Neuronal stem cell (in vitro differentiated cells): ENCODE measurements around the gene TNFSF15.

ENCODE experiments used
- DNase-seq: peaks from one replicate; pipeline ENCODE4 v3.0.0-alpha.2; 2013; ENCODE audit warnings: low spot score
- H2AFZ ChIP-seq: one replicate; pipeline ENCODE4 v1.6.1; 2013; ENCODE audit warnings: mild to moderate bottlenecking, low read length, inconsistent platforms
- H2AK5ac ChIP-seq: 2 replicates; pipeline ENCODE4 v1.6.1; 2013; ENCODE audit warnings: low read depth, mild to moderate bottlenecking, inconsistent platforms, low read length, moderate library complexity, mixed read lengths
- H2BK120ac ChIP-seq: 2 replicates; pipeline ENCODE4 v1.6.1; 2013; ENCODE audit warnings: low read depth, mild to moderate bottlenecking, inconsistent platforms, low read length, moderate library complexity, mixed read lengths
- H2BK12ac ChIP-seq: one replicate; pipeline ENCODE4 v1.6.1; 2013; ENCODE audit warnings: low read length, inconsistent platforms
- H2BK15ac ChIP-seq: 2 replicates; pipeline ENCODE4 v1.6.1; 2013; ENCODE audit warnings: mild to moderate bottlenecking, low read length, inconsistent platforms, mixed read lengths
- H2BK5ac ChIP-seq: one replicate; pipeline ENCODE4 v1.6.1; 2013; ENCODE audit warnings: inconsistent platforms, mild to moderate bottlenecking, low read length, moderate library complexity
- H3K14ac ChIP-seq: one replicate; pipeline ENCODE4 v1.6.1; 2013; ENCODE audit warnings: low read length, inconsistent platforms
- H3K18ac ChIP-seq: 2 replicates; pipeline ENCODE4 v1.6.1; 2013; ENCODE audit warnings: low read length, inconsistent platforms
- H3K23ac ChIP-seq: 2 replicates; pipeline ENCODE4 v1.6.1; 2013; ENCODE audit warnings: low read depth, mild to moderate bottlenecking, mixed read lengths, low read length, inconsistent platforms; ENCODE audit not compliant: poor library complexity
- H3K27ac ChIP-seq: replicated peaks from 3 replicates; pipeline ENCODE4 v1.5.1; 2013; ENCODE audit warnings: low read length, inconsistent platforms
- H3K27me3 ChIP-seq, 3 experiments: 2 replicates each; pipeline ENCODE4 v1.6.1; 2013; ENCODE audit warnings: low read length in 3 of 3, mild to moderate bottlenecking in 2 of 3, inconsistent platforms in 1 of 3, low read depth in 1 of 3, mixed read lengths in 1 of 3, moderate library complexity in 1 of 3; ENCODE audit not compliant: control insufficient read depth in 3 of 3, insufficient read depth in 3 of 3
- H3K36me3 ChIP-seq, 2 donors: replicated peaks in 1 of 2; 2 replicates each; pipeline ENCODE4 v1.6.1; 2013; ENCODE audit warnings: low read length in 2 of 2; ENCODE audit not compliant: control insufficient read depth in 2 of 2, insufficient read depth in 2 of 2
- H3K4ac ChIP-seq: 2 replicates; pipeline ENCODE4 v1.6.1; 2013; ENCODE audit warnings: inconsistent platforms, mild to moderate bottlenecking, low read length, moderate library complexity
- H3K4me1 ChIP-seq, 2 donors: 1 replicate in 1 of 2; 2 replicates in 1 of 2; pipeline ENCODE4 v1.6.1; 2013; ENCODE audit warnings: low read length in 2 of 2, low read depth in 1 of 2; ENCODE audit not compliant: control insufficient read depth in 2 of 2, insufficient read depth in 1 of 2
- H3K4me2 ChIP-seq: one replicate; pipeline ENCODE4 v1.6.1; 2013; ENCODE audit warnings: mild to moderate bottlenecking, low read length, inconsistent platforms; ENCODE audit not compliant: insufficient read depth, poor library complexity, severe bottlenecking
- H3K4me3 ChIP-seq, 2 donors: 2 replicates each; pipeline ENCODE4 v1.5.1; 2013; ENCODE audit warnings: low read length in 2 of 2, mild to moderate bottlenecking in 2 of 2, inconsistent platforms in 1 of 2, moderate library complexity in 1 of 2
- H3K79me1 ChIP-seq: one replicate; pipeline ENCODE4 v1.6.1; 2013; ENCODE audit warnings: low read depth, mild to moderate bottlenecking, inconsistent platforms, low read length, moderate library complexity
- H3K9ac ChIP-seq: one replicate; pipeline ENCODE4 v1.6.1; 2013; ENCODE audit warnings: mild to moderate bottlenecking, low read depth, low read length, inconsistent platforms; ENCODE audit not compliant: poor library complexity
- H3K9me3 ChIP-seq, 2 donors: replicated peaks in 1 of 2; 2 replicates each; pipeline versions ENCODE3 to v1.6.1; 2013; ENCODE audit warnings: low read length in 2 of 2, mild to moderate bottlenecking in 2 of 2, inconsistent platforms in 1 of 2, low read depth in 1 of 2, mixed read lengths in 1 of 2, moderate library complexity in 1 of 2; ENCODE audit not compliant: control insufficient read depth in 2 of 2, insufficient read depth in 1 of 2
- H4K8ac ChIP-seq: one replicate; pipeline ENCODE4 v1.6.1; 2013; ENCODE audit warnings: low read depth, mild to moderate bottlenecking, inconsistent platforms, low read length, moderate library complexity
- H4K91ac ChIP-seq: one replicate; pipeline ENCODE4 v1.6.1; 2013; ENCODE audit warnings: low read length, low read depth, mild to moderate bottlenecking, inconsistent platforms; ENCODE audit not compliant: poor library complexity
- WGBS, 2 donors: extraction: QIAGEN DNeasy Blood & Tissue Kit; methylation state at CpG; one replicate each; pipeline ENCODE4 v1.1.7; 2013; ENCODE audit warnings: missing lambda C conversion rate in 2 of 2, mixed read lengths in 1 of 2; ENCODE audit not compliant: insufficient read length in 2 of 2, insufficient replicate concordance in 1 of 2; ENCODE audit errors: extremely low coverage in 2 of 2; 5-methylcytosine and 5-hydroxymethylcytosine counted together

The TNFSF15 gene

DNA sequence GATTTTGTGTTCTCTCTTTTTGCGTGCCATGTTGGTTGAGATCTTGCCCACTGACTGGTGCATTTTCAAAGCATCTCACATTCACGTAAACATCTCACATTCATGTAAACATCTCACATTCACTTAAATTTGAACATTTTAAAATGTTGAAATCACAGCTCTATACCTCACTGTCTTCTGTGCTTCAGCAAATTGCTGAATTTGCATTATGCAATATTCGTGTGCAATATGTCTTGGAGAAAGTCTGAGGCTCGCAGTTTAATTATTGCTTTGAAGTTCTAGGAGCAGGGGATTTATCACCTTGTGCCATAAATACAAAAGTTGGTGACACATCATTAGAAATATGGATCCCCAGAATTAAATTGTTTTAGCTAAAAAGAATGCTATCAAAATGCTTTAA is 42.6 kb downstream of the TNFSF15 start:
- no peak overlapping the region for H3K18ac ChIP-seq
- H3K14ac ChIP-seq = no peak overlapping the region
- H3K27ac ChIP-seq = no peak overlapping the region
- no peaks in the 10 kb centered on the region for H3K36me3 ChIP-seq
- H2AK5ac ChIP-seq = no peak overlapping the region
- H3K79me1 ChIP-seq = no peaks in the 10 kb centered on the region
- H3K9me3 ChIP-seq = peaks cover 0 to 1% of the 10 kb centered on the region in 2 donors
- no CpG with 5 or more reads among the region's 4 CpGs for WGBS, 2 donors
- no peak overlapping the region for H3K9ac ChIP-seq
- no peak overlapping the region for H2BK15ac ChIP-seq
- peaks cover 0 to 2% (median 0%) of the 10 kb centered on the region in 3 experiments for H3K27me3 ChIP-seq
- no peak overlapping the region for H3K4me2 ChIP-seq
- no peak overlapping the region for H3K4me3 ChIP-seq
- DNase-seq = no peak
- H4K91ac ChIP-seq = no peak overlapping the region
- H2BK12ac ChIP-seq = no peak overlapping the region
- no peak overlapping the region for H3K4ac ChIP-seq
- H2AFZ ChIP-seq = no peak overlapping the region
- no peak overlapping the region for H4K8ac ChIP-seq
- H2BK5ac ChIP-seq = no peak overlapping the region
- H2BK120ac ChIP-seq = no peak overlapping the region
- H3K4me1 ChIP-seq = no peaks in the 10 kb centered on the region
- no peak overlapping the region for H3K23ac ChIP-seq

DNA sequence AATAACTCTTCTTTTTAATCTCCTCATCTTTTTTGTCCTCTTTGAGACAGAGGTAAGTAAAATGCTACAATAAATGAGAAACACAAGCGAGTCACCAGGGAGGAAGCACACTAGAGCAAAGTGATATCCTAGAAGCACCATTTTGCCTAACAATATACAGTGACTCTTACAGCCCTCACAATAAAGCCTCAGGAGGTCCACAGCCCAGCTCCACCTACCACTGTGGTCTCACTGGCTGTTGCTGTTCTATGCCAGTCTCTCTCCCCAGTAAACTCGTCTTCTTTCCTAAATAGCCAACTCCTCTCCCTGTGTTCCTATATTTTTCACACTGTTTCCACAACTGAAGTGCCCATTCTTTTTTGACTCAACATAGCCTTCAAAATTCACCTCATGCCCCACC is 44.3 kb downstream of the TNFSF15 start:
- Histone ChIP-seq H3K9me3 (peaks cover 0 to 1% of the 10 kb centered on the region in 2 donors), H4K8ac (no peak overlapping the region), H2BK15ac (no peak overlapping the region), H2AK5ac (no peak overlapping the region), H3K4ac (no peak overlapping the region), H3K79me1 (no peaks in the 10 kb centered on the region), H3K9ac (no peak overlapping the region), H4K91ac (no peak overlapping the region), H3K18ac (no peak overlapping the region), H3K27ac (no peak overlapping the region), H3K4me1 (no peaks in the 10 kb centered on the region), H2BK12ac (no peak overlapping the region), H2AFZ (no peak overlapping the region), H3K36me3 (no peaks in the 10 kb centered on the region), H3K4me2 (no peak overlapping the region), H3K4me3 (no peak overlapping the region), H2BK5ac (no peak overlapping the region), H3K23ac (no peak overlapping the region), H2BK120ac (no peak overlapping the region), H3K14ac (peak overlapping the region; percentile 75), H3K27me3 (no peaks in the 10 kb centered on the region)
- no CpG with 5 or more reads among the region's 2 CpGs for WGBS, 2 donors
- DNase-seq = no peak

DNA sequence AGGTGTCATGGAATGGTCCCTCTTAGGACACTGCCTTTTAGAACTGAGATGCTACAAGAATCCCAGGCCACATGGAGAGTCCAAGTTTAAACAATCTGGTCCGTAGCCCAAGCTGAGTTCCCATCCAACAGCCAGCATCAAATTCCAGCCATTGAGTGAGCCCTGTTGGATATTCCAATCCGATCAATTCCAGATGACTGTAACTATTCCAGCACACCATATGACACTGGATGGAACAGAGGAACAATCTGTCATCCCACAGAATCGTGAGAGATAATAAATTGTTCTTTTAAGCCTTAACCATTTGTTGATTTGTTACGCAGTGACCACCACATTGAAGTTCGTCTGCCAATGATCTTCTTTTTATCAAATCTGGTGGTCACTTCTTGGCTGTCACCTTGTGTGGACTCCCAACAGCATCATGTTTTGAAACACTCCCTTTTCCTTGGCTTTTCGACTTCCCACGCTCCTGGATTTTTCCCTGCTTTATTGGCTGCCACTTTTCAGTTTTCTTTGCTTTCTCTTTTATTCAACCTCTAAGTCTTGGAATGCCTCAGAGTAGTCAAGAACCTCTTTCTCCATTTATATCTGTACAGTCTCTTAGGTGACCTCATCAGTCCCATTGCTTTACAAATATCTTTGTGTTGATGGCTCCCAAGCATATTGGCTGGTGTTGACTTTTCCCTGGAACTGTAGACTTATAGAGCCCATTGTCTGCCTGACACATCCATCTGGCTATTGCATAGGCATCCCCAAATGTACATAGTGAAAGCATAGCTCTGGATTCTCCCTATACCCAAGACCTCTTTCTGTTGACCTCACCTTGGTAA is 46.1 kb downstream of the TNFSF15 start:
- Histone ChIP-seq H3K18ac (no peak overlapping the region), H4K8ac (no peak overlapping the region), H3K4me3 (no peak overlapping the region), H2BK12ac (no peak overlapping the region), H3K27ac (no peak overlapping the region), H3K9me3 (peaks cover 0 to 1% of the 10 kb centered on the region in 2 donors), H3K4me2 (no peak overlapping the region), H2BK120ac (no peak overlapping the region), H2BK5ac (no peak overlapping the region), H3K79me1 (no peaks in the 10 kb centered on the region), H3K4me1 (no peaks in the 10 kb centered on the region), H2BK15ac (no peak overlapping the region), H2AFZ (no peak overlapping the region), H3K9ac (no peak overlapping the region), H3K36me3 (no peaks in the 10 kb centered on the region), H3K4ac (no peak overlapping the region), H3K27me3 (no peaks in the 10 kb centered on the region), H3K23ac (no peak overlapping the region), H4K91ac (no peak overlapping the region), H3K14ac (no peak overlapping the region), H2AK5ac (no peak overlapping the region)
- WGBS, 2 donors = no CpG with 5 or more reads among the region's 7 CpGs
- no peak for DNase-seq

DNA sequence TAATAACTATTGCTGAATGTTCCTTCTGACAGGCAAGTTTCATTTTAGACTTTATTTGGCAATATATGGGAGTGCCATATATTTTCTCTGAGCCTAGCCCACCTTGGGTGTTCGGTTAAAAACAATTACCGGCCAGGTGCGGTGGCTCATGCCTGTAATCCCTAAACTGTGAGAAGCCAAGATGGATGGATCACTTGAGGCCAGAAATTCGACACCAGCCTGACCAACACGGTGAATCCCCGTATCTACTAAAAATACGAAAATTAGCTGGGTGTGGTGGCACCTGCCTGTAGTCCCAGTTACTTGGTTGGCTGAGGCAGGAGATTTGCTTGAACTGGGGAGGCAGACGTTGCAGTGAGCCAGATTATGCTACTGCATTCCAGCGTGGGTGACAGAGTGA is 47.9 kb downstream of the TNFSF15 start:
- peaks cover 0 to 1% of the 10 kb centered on the region in 2 donors for H3K9me3 ChIP-seq
- no peaks in the 10 kb centered on the region for H3K79me1 ChIP-seq
- no peak overlapping the region for H3K23ac ChIP-seq
- no peak overlapping the region for H3K27ac ChIP-seq
- H2AFZ ChIP-seq = no peak overlapping the region
- DNase-seq = no peak
- no peak overlapping the region for H4K91ac ChIP-seq
- no peaks in the 10 kb centered on the region for H3K27me3 ChIP-seq
- no peak overlapping the region for H2BK5ac ChIP-seq
- H3K4me1 ChIP-seq = no peaks in the 10 kb centered on the region
- no peak overlapping the region for H2BK15ac ChIP-seq
- no peak overlapping the region for H3K4me2 ChIP-seq
- no peak overlapping the region for H2BK12ac ChIP-seq
- no peak overlapping the region for H3K9ac ChIP-seq
- no peak overlapping the region for H3K4ac ChIP-seq
- no peak overlapping the region for H2BK120ac ChIP-seq
- H4K8ac ChIP-seq = no peak overlapping the region
- H3K14ac ChIP-seq = no peak overlapping the region
- no CpG with 5 or more reads among the region's 9 CpGs for WGBS, 2 donors
- H3K18ac ChIP-seq = no peak overlapping the region
- no peak overlapping the region for H3K4me3 ChIP-seq
- no peak overlapping the region for H2AK5ac ChIP-seq
- no peaks in the 10 kb centered on the region for H3K36me3 ChIP-seq
